Left ventricle myocardium inferior (tissue), 1 donor: ENCODE results near the gene LGALS4. TPM values are rescaled to one million over a fixed set of nuclear protein-coding genes. Genes with fewer than 3 reads are reported as not detected.

Source experiments
- DNase-seq: peaks from one replicate; pipeline ENCODE4 v3.0.0-alpha.2; 2020
- H3K27ac ChIP-seq: fragments of 200-600 bp; replicated peaks from 2 replicates; pipeline ENCODE4 v1.8.0; 2021
- H3K27me3 ChIP-seq: fragments of 200-600 bp; 2 replicates; pipeline ENCODE4 v1.8.0; 2021; ENCODE audit warnings: low read depth
- H3K36me3 ChIP-seq: fragments of 200-600 bp; 2 replicates; pipeline ENCODE4 v1.8.0; 2021
- H3K4me1 ChIP-seq: fragments of 200-600 bp; 2 replicates; pipeline ENCODE4 v1.8.0; 2021
- H3K4me3 ChIP-seq: fragments of 200-600 bp; 2 replicates; pipeline ENCODE4 v1.8.0; 2021; ENCODE audit warnings: mild to moderate bottlenecking, moderate library complexity
- H3K9me3 ChIP-seq: fragments of 200-600 bp; replicated peaks from 2 replicates; pipeline ENCODE4 v1.8.0; 2021
- intact Hi-C: fragments of 100-400 bp; cut with micrococcal nuclease; formaldehyde crosslinking; loops from one replicate; pipeline ENCODE4 v1.11.0; 2022
- total RNA-seq: library from RNA; stranded (reverse); fragmentation: NEBNext Ultra II Directional; extraction: Animal tissue kit (Norgen Biotek cat#: 25700); gene quantifications from one replicate; pipeline ENCODE4 v1.2.1, GENCODE V29; 2021
- TF ChIP-seq, protein P1 (sequence below): fragments of 200-600 bp; IDR thresholded peaks from 2 replicates; pipeline ENCODE4 v1.8.0; 2021; ENCODE audit warnings: antibody characterized with exemption, mild to moderate bottlenecking, borderline replicate concordance
- donor health status: DM: no; HTN: yes; CAD: no; lungs with severe emphysema.

LGALS4 gene
- total RNA-seq, 1 donor from 2014 or later: 0.82 TPM

DNA sequence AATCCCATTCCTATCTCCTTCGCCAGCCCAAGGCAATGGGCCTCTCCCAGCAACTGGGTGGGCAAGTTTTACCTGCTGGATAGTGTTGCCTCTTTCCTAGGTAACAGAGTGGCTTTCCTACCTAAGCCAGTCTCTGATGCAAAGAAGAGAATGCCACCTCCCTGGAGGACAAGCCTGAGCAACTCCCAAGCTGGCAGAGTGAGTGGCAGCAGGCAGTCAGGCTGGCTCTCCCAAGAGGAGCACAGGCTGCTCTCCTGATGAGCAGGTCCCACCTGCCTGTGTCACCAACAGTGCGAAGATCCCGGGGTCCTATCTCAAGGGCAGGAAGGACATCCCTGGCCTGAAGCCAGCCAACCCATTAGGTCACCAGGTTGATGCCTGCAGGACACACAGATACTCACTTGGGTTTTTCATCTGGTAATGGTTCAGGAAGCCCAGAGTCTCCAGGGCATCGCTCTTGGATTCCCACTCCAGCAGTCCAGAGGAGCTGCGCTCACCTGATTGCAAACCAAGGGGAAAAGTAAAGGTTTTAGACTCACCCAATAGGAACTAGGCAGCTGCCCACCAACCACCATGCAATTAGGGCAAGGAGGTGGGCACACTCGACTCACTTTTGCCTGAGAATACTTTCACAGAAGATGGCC lies 24.4 kb upstream of the LGALS4 start:
- H3K4me1 ChIP-seq: peaks cover 51% of the 10 kb centered on the region
- intact Hi-C loops: loop anchor here (10.0 kb wide), 1 partner anchor 72 kb away; no protein-coding TSS in a partner anchor
- H3K4me3 ChIP-seq: no peak overlapping the region
- no peaks in the 10 kb centered on the region for H3K27me3 ChIP-seq
- peaks cover 68% of the 10 kb centered on the region for H3K36me3 ChIP-seq
- TF ChIP-seq, protein P1, sequence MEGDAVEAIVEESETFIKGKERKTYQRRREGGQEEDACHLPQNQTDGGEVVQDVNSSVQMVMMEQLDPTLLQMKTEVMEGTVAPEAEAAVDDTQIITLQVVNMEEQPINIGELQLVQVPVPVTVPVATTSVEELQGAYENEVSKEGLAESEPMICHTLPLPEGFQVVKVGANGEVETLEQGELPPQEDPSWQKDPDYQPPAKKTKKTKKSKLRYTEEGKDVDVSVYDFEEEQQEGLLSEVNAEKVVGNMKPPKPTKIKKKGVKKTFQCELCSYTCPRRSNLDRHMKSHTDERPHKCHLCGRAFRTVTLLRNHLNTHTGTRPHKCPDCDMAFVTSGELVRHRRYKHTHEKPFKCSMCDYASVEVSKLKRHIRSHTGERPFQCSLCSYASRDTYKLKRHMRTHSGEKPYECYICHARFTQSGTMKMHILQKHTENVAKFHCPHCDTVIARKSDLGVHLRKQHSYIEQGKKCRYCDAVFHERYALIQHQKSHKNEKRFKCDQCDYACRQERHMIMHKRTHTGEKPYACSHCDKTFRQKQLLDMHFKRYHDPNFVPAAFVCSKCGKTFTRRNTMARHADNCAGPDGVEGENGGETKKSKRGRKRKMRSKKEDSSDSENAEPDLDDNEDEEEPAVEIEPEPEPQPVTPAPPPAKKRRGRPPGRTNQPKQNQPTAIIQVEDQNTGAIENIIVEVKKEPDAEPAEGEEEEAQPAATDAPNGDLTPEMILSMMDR: no peak
- DNase-seq: no peak
- H3K27ac ChIP-seq: no peak overlapping the region
- no peaks in the 10 kb centered on the region for H3K9me3 ChIP-seq

DNA sequence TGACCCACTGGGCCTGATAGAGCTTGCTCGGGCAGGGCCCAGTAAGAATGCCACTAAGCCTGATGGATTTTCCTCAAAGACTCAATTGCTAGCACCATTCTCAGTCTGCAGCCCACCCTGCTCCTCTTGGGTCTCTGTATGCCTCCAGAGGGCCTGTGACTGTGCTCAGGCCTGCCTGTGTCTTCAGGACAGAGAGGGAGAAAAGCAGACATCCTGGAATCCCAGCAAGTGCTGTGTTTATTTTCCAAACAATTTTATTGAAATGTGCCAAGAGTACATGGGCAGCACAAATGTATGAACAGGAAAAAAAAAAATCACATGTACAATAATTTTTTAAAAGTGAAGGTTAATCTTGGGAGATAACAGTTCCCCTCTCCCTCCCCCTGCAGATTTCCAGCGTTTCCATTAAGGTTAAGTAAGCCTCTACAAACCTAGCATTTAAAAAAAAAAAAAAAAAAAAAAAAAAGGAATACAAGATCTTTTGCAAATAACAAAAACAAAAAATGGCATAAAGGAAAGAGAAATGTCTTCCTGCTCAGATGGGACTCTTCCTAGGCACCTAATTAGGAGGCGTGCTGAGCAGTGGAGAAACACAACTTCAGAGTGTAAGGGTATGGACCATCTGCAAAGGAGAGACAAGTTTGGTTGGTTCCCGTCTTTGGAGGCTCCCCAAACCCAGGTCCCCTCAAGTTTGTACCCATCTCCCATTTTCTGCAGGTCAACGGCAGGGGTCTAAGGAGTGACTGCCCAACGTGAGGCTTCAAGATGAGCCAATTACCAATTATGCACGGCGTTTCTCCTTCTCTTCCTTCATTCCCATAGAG lies 23.6 kb upstream of the LGALS4 start:
- DNase-seq: no peak
- H3K4me3 ChIP-seq: no peak overlapping the region
- intact Hi-C loops: loop anchor here (10.0 kb wide), 1 partner anchor 72 kb away; no protein-coding TSS in a partner anchor
- H3K9me3 ChIP-seq: no peaks in the 10 kb centered on the region
- no peaks in the 10 kb centered on the region for H3K27me3 ChIP-seq
- peaks cover 60% of the 10 kb centered on the region for H3K36me3 ChIP-seq
- peaks cover 49% of the 10 kb centered on the region for H3K4me1 ChIP-seq
- TF ChIP-seq, protein P1: no peak
- H3K27ac ChIP-seq: peak overlapping the region; percentile 27

DNA sequence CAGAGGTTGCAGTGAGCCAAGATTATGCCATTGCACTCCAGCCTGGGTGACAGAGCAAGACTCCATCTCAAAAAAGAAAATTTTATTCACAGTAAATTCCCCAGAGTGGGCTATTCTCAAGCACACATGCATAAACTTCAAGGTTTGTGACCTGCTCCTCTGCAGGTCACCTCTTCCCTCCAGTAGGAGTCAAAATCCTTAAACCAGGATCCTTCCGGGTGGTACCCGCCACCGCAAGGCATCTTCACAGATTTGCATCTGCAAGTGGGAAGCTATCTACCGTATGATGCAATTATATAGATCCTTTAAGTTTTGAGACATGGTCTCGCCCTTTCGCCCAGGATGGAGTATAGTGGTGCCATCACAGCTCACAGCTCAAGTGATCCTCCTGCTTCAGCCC lies 21.8 kb upstream of the LGALS4 start:
- TF ChIP-seq, protein P1: no peak
- Histone ChIP-seq H3K27me3 (no peaks in the 10 kb centered on the region), H3K27ac (no peak overlapping the region), H3K9me3 (no peaks in the 10 kb centered on the region), H3K36me3 (peaks cover 51% of the 10 kb centered on the region), H3K4me1 (peaks cover 54% of the 10 kb centered on the region), H3K4me3 (no peak overlapping the region)
- DNase-seq: no peak
- intact Hi-C loops: loop anchor here (10.0 kb wide), 1 partner anchor 70 kb away; no protein-coding TSS in a partner anchor

DNA sequence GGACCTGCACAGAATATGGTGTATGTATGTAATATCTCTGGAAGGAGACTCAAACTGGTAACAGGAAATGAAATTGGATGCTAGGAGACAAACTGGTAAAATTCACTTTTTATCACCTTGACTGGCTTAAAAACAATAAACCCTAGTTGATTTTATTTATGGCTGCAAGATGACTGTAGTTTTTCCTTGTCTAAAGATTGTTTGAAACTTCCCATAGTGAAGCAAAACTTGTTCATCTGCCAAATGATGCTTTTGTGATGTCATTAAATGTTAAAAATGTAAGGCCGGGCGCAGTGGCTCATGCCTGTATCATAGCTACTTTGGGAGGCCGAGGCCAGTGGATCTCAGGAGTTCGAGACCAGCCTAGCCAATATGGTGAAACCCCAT lies 21.4 kb upstream of the LGALS4 start:
- TF ChIP-seq, protein P1: no peak
- H3K4me1 ChIP-seq: peaks cover 59% of the 10 kb centered on the region
- no peak for DNase-seq
- no peaks in the 10 kb centered on the region for H3K9me3 ChIP-seq
- H3K4me3 ChIP-seq: no peak overlapping the region
- peaks cover 51% of the 10 kb centered on the region for H3K36me3 ChIP-seq
- no peak overlapping the region for H3K27ac ChIP-seq
- H3K27me3 ChIP-seq: no peaks in the 10 kb centered on the region
- intact Hi-C loops: loop anchor here (10.0 kb wide), 1 partner anchor 69 kb away; no protein-coding TSS in a partner anchor

DNA sequence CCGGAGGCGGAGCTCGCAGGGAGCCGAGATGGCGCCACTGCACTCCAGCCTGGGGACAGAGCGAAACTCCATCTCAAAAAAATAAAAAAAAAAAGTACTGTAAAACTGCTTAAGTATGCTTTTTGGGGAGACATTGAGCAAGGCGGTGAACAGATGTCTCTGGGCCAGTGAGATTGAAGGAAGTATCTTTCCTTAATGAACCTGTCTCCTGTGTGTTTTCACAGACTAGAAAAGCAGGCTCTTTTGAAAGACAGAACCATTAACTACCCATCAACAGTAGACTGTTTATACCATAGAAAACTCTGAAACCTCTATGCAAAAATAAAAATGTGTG lies 20.3 kb upstream of the LGALS4 start:
- peak overlapping the region; percentile 97 for H3K27ac ChIP-seq

More for the DNA sequence above, 20.3 kb upstream of the LGALS4 start:
- H3K27me3 ChIP-seq: no peaks in the 10 kb centered on the region
- no peaks in the 10 kb centered on the region for H3K9me3 ChIP-seq
- no peak overlapping the region for H3K4me3 ChIP-seq
- intact Hi-C loops: loop anchor here (10.0 kb wide), 1 partner anchor 68 kb away; no protein-coding TSS in a partner anchor
- no peak for DNase-seq
- H3K36me3 ChIP-seq: peaks cover 51% of the 10 kb centered on the region
- TF ChIP-seq, protein P1: no peak
- peaks cover 69% of the 10 kb centered on the region for H3K4me1 ChIP-seq
